Upper lobe of right lung (tissue), 1 donor: ENCODE results near the gene SMOC2. TPM values are rescaled to one million over a fixed set of nuclear protein-coding genes. Genes with fewer than 3 reads are reported as not detected.

Source experiments
- ATAC-seq: fragments of 200-7000 bp; cut with Tn5 transposase; one replicate; pipeline ENCODE4 v1.9.1; 2020; ENCODE audit warnings: mild to moderate bottlenecking, moderate library complexity
- DNase-seq: peaks from one replicate; pipeline ENCODE4 v3.0.0-alpha.2; 2020
- H3K27ac ChIP-seq: fragments of 200-600 bp; one replicate; pipeline ENCODE4 v1.8.0; 2022
- H3K27me3 ChIP-seq: fragments of 200-600 bp; one replicate; pipeline ENCODE4 v1.8.0; 2022; ENCODE audit warnings: mild to moderate bottlenecking
- H3K36me3 ChIP-seq: fragments of 200-600 bp; one replicate; pipeline ENCODE4 v1.8.0; 2022
- H3K4me1 ChIP-seq: fragments of 200-600 bp; one replicate; pipeline ENCODE4 v1.8.0; 2022
- H3K4me3 ChIP-seq: fragments of 200-600 bp; one replicate; pipeline ENCODE4 v1.8.0; 2022; ENCODE audit warnings: mild to moderate bottlenecking
- H3K9me3 ChIP-seq: fragments of 200-600 bp; one replicate; pipeline ENCODE4 v1.8.0; 2022
- intact Hi-C: fragments of 100-400 bp; cut with DNase I; formaldehyde crosslinking; loops from one replicate; pipeline ENCODE4 v1.11.0; 2022
- total RNA-seq: library from RNA; stranded (reverse); fragmentation: NEBNext Ultra II Directional; extraction: Animal tissue kit (Norgen Biotek cat#: 25700); gene quantifications from one replicate; pipeline ENCODE4 v1.2.1, GENCODE V29; 2021
- TF ChIP-seq, protein P1 (sequence below): fragments of 200-600 bp; IDR thresholded peaks from one replicate; pipeline ENCODE4 v1.8.0; 2022; ENCODE audit warnings: antibody characterized with exemption
- donor health status: DM: no; HTN: yes; CAD: no; lungs with severe emphysema.

The SMOC2 gene
- total RNA-seq, 1 donor from 2014 or later: 33.1 TPM

- Histone ChIP-seq H3K27me3 (no peaks in the 10 kb centered on the region), H3K4me1 (no peaks in the 10 kb centered on the region), H3K9me3 (no peaks in the 10 kb centered on the region), H3K27ac (no peak overlapping the region), H3K4me3 (no peak overlapping the region), H3K36me3 (no peaks in the 10 kb centered on the region)
- intact Hi-C loops: no loop called here
- ATAC-seq (no peak), DNase-seq (no peak)
- TF ChIP-seq, protein P1, sequence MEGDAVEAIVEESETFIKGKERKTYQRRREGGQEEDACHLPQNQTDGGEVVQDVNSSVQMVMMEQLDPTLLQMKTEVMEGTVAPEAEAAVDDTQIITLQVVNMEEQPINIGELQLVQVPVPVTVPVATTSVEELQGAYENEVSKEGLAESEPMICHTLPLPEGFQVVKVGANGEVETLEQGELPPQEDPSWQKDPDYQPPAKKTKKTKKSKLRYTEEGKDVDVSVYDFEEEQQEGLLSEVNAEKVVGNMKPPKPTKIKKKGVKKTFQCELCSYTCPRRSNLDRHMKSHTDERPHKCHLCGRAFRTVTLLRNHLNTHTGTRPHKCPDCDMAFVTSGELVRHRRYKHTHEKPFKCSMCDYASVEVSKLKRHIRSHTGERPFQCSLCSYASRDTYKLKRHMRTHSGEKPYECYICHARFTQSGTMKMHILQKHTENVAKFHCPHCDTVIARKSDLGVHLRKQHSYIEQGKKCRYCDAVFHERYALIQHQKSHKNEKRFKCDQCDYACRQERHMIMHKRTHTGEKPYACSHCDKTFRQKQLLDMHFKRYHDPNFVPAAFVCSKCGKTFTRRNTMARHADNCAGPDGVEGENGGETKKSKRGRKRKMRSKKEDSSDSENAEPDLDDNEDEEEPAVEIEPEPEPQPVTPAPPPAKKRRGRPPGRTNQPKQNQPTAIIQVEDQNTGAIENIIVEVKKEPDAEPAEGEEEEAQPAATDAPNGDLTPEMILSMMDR: no peak
Observed at GRCh38 chr6:168420084-168420483, 20.9 kb upstream of the SMOC2 start.

- TF ChIP-seq, protein P1: no peak
- Histone ChIP-seq H3K9me3 (no peaks in the 10 kb centered on the region), H3K27me3 (no peaks in the 10 kb centered on the region), H3K36me3 (no peaks in the 10 kb centered on the region), H3K4me1 (no peaks in the 10 kb centered on the region), H3K4me3 (no peak overlapping the region), H3K27ac (no peak overlapping the region)
- ATAC-seq: no peak
- intact Hi-C loops: no loop called here
- no peak for DNase-seq
Observed at GRCh38 chr6:168420706-168421105, 20.3 kb upstream of the SMOC2 start.

- no peaks in the 10 kb centered on the region for H3K36me3 ChIP-seq
- H3K9me3 ChIP-seq: no peaks in the 10 kb centered on the region
- H3K27ac ChIP-seq: no peak overlapping the region
- intact Hi-C loops: no loop called here
- ATAC-seq: no peak
- H3K4me1 ChIP-seq: no peaks in the 10 kb centered on the region
- peaks cover 6% of the 10 kb centered on the region for H3K27me3 ChIP-seq
- TF ChIP-seq, protein P1: no peak
- no peak for DNase-seq
- no peak overlapping the region for H3K4me3 ChIP-seq
Observed at GRCh38 chr6:168427184-168427583, 13.8 kb upstream of the SMOC2 start.

DNA sequence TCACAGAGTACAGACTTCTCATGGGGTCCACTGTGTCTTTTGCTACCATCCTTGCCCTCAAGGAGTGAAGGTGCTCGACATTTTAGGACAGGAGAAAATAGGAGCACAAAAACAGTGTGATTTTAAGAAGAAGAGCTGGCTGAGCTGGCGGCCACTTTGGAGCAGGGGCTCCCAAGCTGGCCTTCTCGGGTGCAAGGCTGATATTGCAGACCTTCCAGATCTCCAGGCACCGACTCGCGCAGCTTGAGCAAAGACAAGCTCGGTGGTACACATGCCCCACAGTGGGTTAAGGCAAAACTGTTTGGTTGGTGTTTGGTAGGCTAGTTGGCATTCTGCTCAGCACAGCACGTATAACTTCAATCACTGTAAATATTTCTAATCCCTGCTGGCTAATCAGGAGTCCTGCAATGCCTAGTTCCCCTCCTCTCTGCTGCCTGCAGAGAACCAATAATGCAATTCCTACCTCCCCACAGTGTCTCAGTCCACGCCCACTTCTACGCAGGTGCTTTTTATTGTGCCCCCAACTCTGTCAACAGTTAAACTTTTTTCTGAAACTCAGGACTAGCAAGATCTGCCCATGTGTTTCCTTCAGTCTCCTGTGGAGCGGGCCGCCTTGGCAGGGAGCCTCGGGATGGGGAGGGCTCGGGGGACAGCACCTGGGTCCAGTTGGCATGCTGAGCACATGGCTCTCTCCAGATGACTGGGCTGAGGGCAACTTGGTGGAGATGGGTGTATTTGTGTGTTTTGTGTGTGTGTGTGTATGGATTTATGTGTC lies 12.7 kb upstream of the SMOC2 start:
- Histone ChIP-seq H3K4me3 (no peak overlapping the region), H3K27ac (no peak overlapping the region), H3K36me3 (no peaks in the 10 kb centered on the region), H3K4me1 (no peaks in the 10 kb centered on the region), H3K27me3 (peaks cover 9% of the 10 kb centered on the region), H3K9me3 (no peaks in the 10 kb centered on the region)
- intact Hi-C loops: no loop called here
- DNase-seq (no peak), ATAC-seq (no peak)
- TF ChIP-seq, protein P1: no peak

GRCh38 chr6:168428863-168429262 lies 12.1 kb upstream of the SMOC2 start:
- Histone ChIP-seq H3K4me3 (no peak overlapping the region), H3K36me3 (no peaks in the 10 kb centered on the region), H3K9me3 (no peaks in the 10 kb centered on the region), H3K27me3 (peaks cover 9% of the 10 kb centered on the region), H3K27ac (no peak overlapping the region), H3K4me1 (no peaks in the 10 kb centered on the region)
- ATAC-seq (no peak), DNase-seq (no peak)
- TF ChIP-seq, protein P1: no peak
- intact Hi-C loops: no loop called here
